HCT116 (cell line): ENCODE results near the gene AGBL1. TPM values are rescaled to one million over a fixed set of nuclear protein-coding genes. Genes with fewer than 3 reads are reported as not detected.

ENCODE experiments used
- ATAC-seq: fragments of 200-7000 bp; cut with Tn5 transposase; 2 replicates; pipeline ENCODE4 v1.9.1; 2020; ENCODE audit warnings: mild to moderate bottlenecking, moderate library complexity
- BruUV-seq: library from RNA; stranded (reverse); fragments of 400-500 nt; replicated peaks from 2 replicates; lab custom pipeline; 2021; lab: Mats Ljungman, UMichigan
- CTCF ChIA-PET: fragments of 300-600 bp; sonication (Branson Sonifier 250); formaldehyde crosslinking; loops from one replicate; lab custom pipeline; 2021; ENCODE audit warnings: antibody characterized with exemption; lab: Charles Lee
- POLR2A ChIA-PET: fragments of 300-600, 350-600 bp; sonication (Branson Sonifier 250); formaldehyde crosslinking; loops from one replicate; lab custom pipeline; 2021; ENCODE audit warnings: antibody characterized with exemption; lab: Charles Lee
- RAD21 ChIA-PET, 2 experiments: fragments of 300-600 bp; sonication (Branson Sonifier 250); formaldehyde crosslinking; loops; one replicate each; lab custom pipeline; 2023; ENCODE audit warnings: low total read pairs in 2 of 2; ENCODE audit not compliant: uncharacterized antibody in 2 of 2, unreplicated experiment in 2 of 2, low non-redundant PET in 1 of 2; lab: Charles Lee
- DNase-seq: peaks from one replicate; pipeline ENCODE4 v3.0.0-alpha.2; 2010; ENCODE audit warnings: low read depth, low spot score
- H2AFZ ChIP-seq: fragments of 200-600 bp; shearing (Covaris generic), sonication (generic); 2 replicates; pipeline ENCODE4 v1.6.1; 2017; ENCODE audit warnings: low read depth, mixed run types, mixed read lengths, antibody characterized with exemption, low read length; ENCODE audit not compliant: poor library complexity, severe bottlenecking
- H3K27ac ChIP-seq: 2 replicates; pipeline ENCODE4 v1.5.1; 2012; ENCODE audit warnings: low read depth, low read length
- H3K27me3 ChIP-seq: fragments of 200-600 bp; sonication (generic); 2 replicates; pipeline ENCODE4 v1.6.1; 2016; ENCODE audit warnings: mixed run types, low read length, mixed read lengths; ENCODE audit not compliant: insufficient read depth
- H3K36me3 ChIP-seq, 2 experiments: fragments of 200-500 bp in 1 of 2; fragments of 200-600 bp in 1 of 2; sonication (Bioruptor generic) in 1 of 2; sonication (generic) in 1 of 2; 2 replicates each; pipeline versions ENCODE4 v1.5.1 to v1.6.1; 2014 to 2016; ENCODE audit warnings: low read length in 2 of 2, inconsistent platforms in 1 of 2, mixed read lengths in 1 of 2, mixed run types in 1 of 2; ENCODE audit not compliant: insufficient read depth in 2 of 2, control insufficient read depth in 1 of 2
- H3K4me1 ChIP-seq, 2 experiments: fragments of 200-600 bp in 1 of 2; sonication (generic) in 1 of 2; 2 replicates each; pipeline versions ENCODE4 v1.5.1 to v1.6.1; 2012 to 2017; ENCODE audit warnings: low read length in 2 of 2, inconsistent platforms in 1 of 2, mild to moderate bottlenecking in 1 of 2, mixed read lengths in 1 of 2, mixed run types in 1 of 2, moderate library complexity in 1 of 2; ENCODE audit not compliant: insufficient read depth in 2 of 2, control insufficient read depth in 1 of 2
- H3K4me2 ChIP-seq: fragments of 200-600 bp; sonication (generic); 2 replicates; pipeline ENCODE4 v1.6.1; 2017; ENCODE audit warnings: mixed run types, low read length, mixed read lengths
- H3K4me3 ChIP-seq, 2 experiments: fragments of 200-600 bp in 1 of 2; sonication (generic) in 1 of 2; replicated peaks in 1 of 2; 2 replicates each; pipeline ENCODE4 v1.5.1; 2011 to 2016; ENCODE audit warnings: low read length in 2 of 2, control low read depth in 1 of 2, low read depth in 1 of 2, mild to moderate bottlenecking in 1 of 2, mixed read lengths in 1 of 2, mixed run types in 1 of 2
- H3K79me2 ChIP-seq: fragments of 200-600 bp; sonication (generic); 2 replicates; pipeline ENCODE4 v1.6.1; 2017; ENCODE audit warnings: mild to moderate bottlenecking, mixed run types, low read length, moderate library complexity, mixed read lengths; ENCODE audit not compliant: insufficient read depth
- H3K9ac ChIP-seq: fragments of 200-600 bp; sonication (generic); 2 replicates; pipeline ENCODE4 v1.6.1; 2016; ENCODE audit warnings: low read length, mixed read lengths
- H3K9me2 ChIP-seq: fragments of 200-600 bp; sonication (generic), shearing (Covaris generic); 2 replicates; pipeline ENCODE4 v1.6.1; 2017; ENCODE audit warnings: mixed run types, mild to moderate bottlenecking, moderate library complexity; ENCODE audit not compliant: insufficient read depth
- H3K9me3 ChIP-seq, 2 experiments: fragments of 200-500 bp in 1 of 2; fragments of 200-600 bp in 1 of 2; sonication (Bioruptor generic) in 1 of 2; sonication (generic) in 1 of 2; 2 replicates each; pipeline ENCODE4 v1.6.1; 2014 to 2017; ENCODE audit warnings: low read length in 2 of 2, mixed read lengths in 2 of 2, inconsistent platforms in 1 of 2, low read depth in 1 of 2, mild to moderate bottlenecking in 1 of 2, mixed run types in 1 of 2, moderate library complexity in 1 of 2; ENCODE audit not compliant: control insufficient read depth in 1 of 2, insufficient read depth in 1 of 2
- H4K20me1 ChIP-seq: fragments of 200-600 bp; sonication (generic), shearing (Covaris generic); 2 replicates; pipeline ENCODE4 v1.6.1; 2017; ENCODE audit warnings: mixed run types, mild to moderate bottlenecking, moderate library complexity; ENCODE audit not compliant: insufficient read depth
- CBX3 ChIP-seq: IDR thresholded peaks from 2 replicates; pipeline ENCODE4 v1.6.1; 2012; ENCODE audit warnings: low read depth
- EGR1 ChIP-seq: IDR thresholded peaks from 2 replicates; pipeline ENCODE4 v1.6.1; 2012; ENCODE audit warnings: low read depth
- EZH2 ChIP-seq: fragments of 200-600 bp; sonication (generic); IDR thresholded peaks from 2 replicates; pipeline ENCODE4 v1.6.1; 2017; ENCODE audit warnings: antibody characterized with exemption, mixed run types
- EZH2phosphoT487 ChIP-seq: fragments of 200-600 bp; IDR thresholded peaks from 2 replicates; pipeline ENCODE4 v1.6.1; 2018; ENCODE audit warnings: antibody characterized with exemption, borderline replicate concordance
- FOSL1 ChIP-seq: IDR thresholded peaks from 2 replicates; pipeline ENCODE4 v1.6.1; 2012; ENCODE audit warnings: low read depth
- POLR2AphosphoS5 ChIP-seq: IDR thresholded peaks from 2 replicates; pipeline ENCODE4 v1.6.1; 2011; ENCODE audit warnings: mild to moderate bottlenecking, low read depth, low read length, moderate library complexity
- SIN3A ChIP-seq: IDR thresholded peaks from 2 replicates; pipeline ENCODE4 v1.6.1; 2012; ENCODE audit warnings: low read depth
- SP1 ChIP-seq: IDR thresholded peaks from 2 replicates; pipeline ENCODE4 v1.6.1; 2012; ENCODE audit warnings: low read depth
- SRF ChIP-seq: IDR thresholded peaks from 2 replicates; pipeline ENCODE4 v1.6.1; 2012; ENCODE audit warnings: low read depth
- TCF7L2 ChIP-seq: IDR thresholded peaks from 2 replicates; pipeline ENCODE4 v1.7.0; 2011; ENCODE audit warnings: borderline replicate concordance, inconsistent platforms; ENCODE audit not compliant: insufficient read depth, insufficient read length; ENCODE audit errors: extremely low read depth
- YY1 ChIP-seq: IDR thresholded peaks from 2 replicates; pipeline ENCODE4 v1.6.1; 2011; ENCODE audit warnings: low read length, low read depth, moderate library complexity, mild to moderate bottlenecking; ENCODE audit not compliant: insufficient replicate concordance; ENCODE audit errors: extremely low read depth
- ZFX ChIP-seq: fragments of 450-650 bp; IDR thresholded peaks from 2 replicates; pipeline ENCODE4 v1.6.1; 2017
- intact Hi-C: fragments of 100-400 bp; cut with micrococcal nuclease; formaldehyde crosslinking; loops from 2 replicates; pipeline ENCODE4 v1.10.0; 2022
- total RNA-seq: library from RNA; stranded (reverse); gene quantifications from one replicate; pipeline ENCODE4 v1.2.1, GENCODE V29; 2021; ENCODE audit not compliant: unreplicated experiment
- TF ChIP-seq, protein P1 (sequence below): IDR thresholded peaks from 2 replicates; pipeline ENCODE4 v1.6.1; 2012
- TF ChIP-seq, protein P2 (sequence below): IDR thresholded peaks from 2 replicates; pipeline ENCODE4 v1.6.1; 2012
- TF ChIP-seq, protein P3 (sequence below): IDR thresholded peaks from 2 replicates; pipeline ENCODE4 v1.6.1; 2011; ENCODE audit warnings: mild to moderate bottlenecking, low read length, moderate library complexity; ENCODE audit not compliant: insufficient replicate concordance; ENCODE audit errors: extremely low read depth
- TF ChIP-seq, protein P4 (sequence below): IDR thresholded peaks from 2 replicates; pipeline ENCODE4 v1.6.1; 2012; ENCODE audit warnings: low read depth

AGBL1 gene
- total RNA-seq, 1 experiment from 2014 or later, result not detected

DNA sequence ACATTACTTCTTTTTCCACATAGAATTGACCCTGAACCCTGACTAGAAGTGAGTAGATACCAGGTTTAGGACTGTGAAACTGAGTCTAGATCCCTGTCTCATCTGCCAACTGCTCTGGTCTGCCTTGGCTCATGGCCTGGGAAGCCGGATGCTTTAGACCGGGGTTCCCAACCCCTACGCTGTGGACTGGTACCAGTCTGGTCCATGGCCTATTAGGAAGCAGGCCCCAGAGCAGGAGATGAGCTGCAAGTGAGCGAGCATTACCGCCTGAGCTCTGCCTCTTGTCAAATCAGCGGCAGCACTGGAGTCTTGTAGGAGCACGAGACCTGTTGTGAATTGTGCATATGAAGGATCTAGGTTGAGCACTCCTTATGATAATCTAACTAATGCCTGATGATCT is 734.2 kb downstream of the AGBL1 start:
- Histone ChIP-seq H3K9me2 (no peaks in the 10 kb centered on the region), H3K27ac (no peak overlapping the region), H3K36me3 (no peaks in the 10 kb centered on the region), H4K20me1 (no peaks in the 10 kb centered on the region), H3K4me2 (no peak overlapping the region)
- CTCF ChIA-PET, result no interaction called here
- intact Hi-C loops, result no loop called here
- TF ChIP-seq EGR1, result no peak
- TF ChIP-seq, all 23 proteins: peak for 0
- no TSS peak for BruUV-seq
- DNase-seq (no peak), ATAC-seq (no peak)
- peaks cover 12 to 35% of the 10 kb centered on the region in 2 experiments; a peak in 2 of 4 replicates for H3K9me3 ChIP-seq
- H3K4me3 ChIP-seq, result no peak overlapping the region
- no peaks in the 10 kb centered on the region for H3K4me1 ChIP-seq
- no peaks in the 10 kb centered on the region for H3K27me3 ChIP-seq
- H2AFZ ChIP-seq, result no peak overlapping the region
- H3K79me2 ChIP-seq, result no peaks in the 10 kb centered on the region
- RAD21 ChIA-PET, result no interaction called here
- no peak overlapping the region for H3K9ac ChIP-seq
- POLR2A ChIA-PET, result no interaction called here

DNA sequence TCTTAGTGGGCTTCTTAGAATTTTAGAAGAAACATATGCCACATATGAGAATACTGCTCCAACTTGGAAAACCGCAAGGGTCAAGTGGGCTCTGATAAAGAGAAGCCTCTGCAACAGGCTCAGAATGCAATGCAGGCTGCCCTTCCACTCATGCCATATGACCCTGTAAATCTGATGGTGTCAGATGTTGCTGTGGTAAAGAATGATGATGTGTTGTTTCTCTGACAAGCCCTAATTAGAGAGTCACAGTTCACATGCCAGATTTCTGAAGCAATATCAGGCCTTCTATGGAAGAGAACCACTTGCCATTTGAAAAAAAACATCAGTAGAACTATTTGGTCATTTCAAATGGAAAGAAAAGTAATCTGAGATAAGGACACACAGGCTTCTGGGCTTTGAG is 749.6 kb downstream of the AGBL1 start:
- Histone ChIP-seq H3K4me2 (no peak overlapping the region), H3K36me3 (no peaks in the 10 kb centered on the region), H3K9me2 (no peaks in the 10 kb centered on the region), H3K4me3 (no peak overlapping the region), H3K9ac (no peak overlapping the region), H3K27me3 (no peaks in the 10 kb centered on the region), H2AFZ (no peak overlapping the region), H3K79me2 (no peaks in the 10 kb centered on the region), H3K27ac (no peak overlapping the region), H3K9me3 (peaks cover 3 to 13% of the 10 kb centered on the region in 2 experiments; a peak in 1 of 4 replicates), H3K4me1 (no peaks in the 10 kb centered on the region), H4K20me1 (no peaks in the 10 kb centered on the region)
- no peak for DNase-seq
- ChIA-PET RAD21 (no interaction called here), POLR2A (no interaction called here), CTCF (no interaction called here)
- no peak for ATAC-seq
- intact Hi-C loops, result no loop called here
- BruUV-seq, result no TSS peak
- TF ChIP-seq, protein P1, sequence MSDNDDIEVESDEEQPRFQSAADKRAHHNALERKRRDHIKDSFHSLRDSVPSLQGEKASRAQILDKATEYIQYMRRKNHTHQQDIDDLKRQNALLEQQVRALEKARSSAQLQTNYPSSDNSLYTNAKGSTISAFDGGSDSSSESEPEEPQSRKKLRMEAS, result no peak
- no peak for TF ChIP-seq SRF
- no peak for TF ChIP-seq FOSL1
- no peak for TF ChIP-seq TCF7L2
- TF ChIP-seq EZH2, result no peak
- TF ChIP-seq, protein P2, sequence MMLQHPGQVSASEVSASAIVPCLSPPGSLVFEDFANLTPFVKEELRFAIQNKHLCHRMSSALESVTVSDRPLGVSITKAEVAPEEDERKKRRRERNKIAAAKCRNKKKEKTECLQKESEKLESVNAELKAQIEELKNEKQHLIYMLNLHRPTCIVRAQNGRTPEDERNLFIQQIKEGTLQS, result no peak
- TF ChIP-seq, protein P3, sequence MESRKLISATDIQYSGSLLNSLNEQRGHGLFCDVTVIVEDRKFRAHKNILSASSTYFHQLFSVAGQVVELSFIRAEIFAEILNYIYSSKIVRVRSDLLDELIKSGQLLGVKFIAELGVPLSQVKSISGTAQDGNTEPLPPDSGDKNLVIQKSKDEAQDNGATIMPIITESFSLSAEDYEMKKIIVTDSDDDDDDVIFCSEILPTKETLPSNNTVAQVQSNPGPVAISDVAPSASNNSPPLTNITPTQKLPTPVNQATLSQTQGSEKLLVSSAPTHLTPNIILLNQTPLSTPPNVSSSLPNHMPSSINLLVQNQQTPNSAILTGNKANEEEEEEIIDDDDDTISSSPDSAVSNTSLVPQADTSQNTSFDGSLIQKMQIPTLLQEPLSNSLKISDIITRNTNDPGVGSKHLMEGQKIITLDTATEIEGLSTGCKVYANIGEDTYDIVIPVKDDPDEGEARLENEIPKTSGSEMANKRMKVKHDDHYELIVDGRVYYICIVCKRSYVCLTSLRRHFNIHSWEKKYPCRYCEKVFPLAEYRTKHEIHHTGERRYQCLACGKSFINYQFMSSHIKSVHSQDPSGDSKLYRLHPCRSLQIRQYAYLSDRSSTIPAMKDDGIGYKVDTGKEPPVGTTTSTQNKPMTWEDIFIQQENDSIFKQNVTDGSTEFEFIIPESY, result no peak
- TF ChIP-seq SP1, result no peak
- no peak for TF ChIP-seq POLR2AphosphoS5
- TF ChIP-seq EGR1, result no peak
- TF ChIP-seq SIN3A, result no peak
- TF ChIP-seq, protein P4, sequence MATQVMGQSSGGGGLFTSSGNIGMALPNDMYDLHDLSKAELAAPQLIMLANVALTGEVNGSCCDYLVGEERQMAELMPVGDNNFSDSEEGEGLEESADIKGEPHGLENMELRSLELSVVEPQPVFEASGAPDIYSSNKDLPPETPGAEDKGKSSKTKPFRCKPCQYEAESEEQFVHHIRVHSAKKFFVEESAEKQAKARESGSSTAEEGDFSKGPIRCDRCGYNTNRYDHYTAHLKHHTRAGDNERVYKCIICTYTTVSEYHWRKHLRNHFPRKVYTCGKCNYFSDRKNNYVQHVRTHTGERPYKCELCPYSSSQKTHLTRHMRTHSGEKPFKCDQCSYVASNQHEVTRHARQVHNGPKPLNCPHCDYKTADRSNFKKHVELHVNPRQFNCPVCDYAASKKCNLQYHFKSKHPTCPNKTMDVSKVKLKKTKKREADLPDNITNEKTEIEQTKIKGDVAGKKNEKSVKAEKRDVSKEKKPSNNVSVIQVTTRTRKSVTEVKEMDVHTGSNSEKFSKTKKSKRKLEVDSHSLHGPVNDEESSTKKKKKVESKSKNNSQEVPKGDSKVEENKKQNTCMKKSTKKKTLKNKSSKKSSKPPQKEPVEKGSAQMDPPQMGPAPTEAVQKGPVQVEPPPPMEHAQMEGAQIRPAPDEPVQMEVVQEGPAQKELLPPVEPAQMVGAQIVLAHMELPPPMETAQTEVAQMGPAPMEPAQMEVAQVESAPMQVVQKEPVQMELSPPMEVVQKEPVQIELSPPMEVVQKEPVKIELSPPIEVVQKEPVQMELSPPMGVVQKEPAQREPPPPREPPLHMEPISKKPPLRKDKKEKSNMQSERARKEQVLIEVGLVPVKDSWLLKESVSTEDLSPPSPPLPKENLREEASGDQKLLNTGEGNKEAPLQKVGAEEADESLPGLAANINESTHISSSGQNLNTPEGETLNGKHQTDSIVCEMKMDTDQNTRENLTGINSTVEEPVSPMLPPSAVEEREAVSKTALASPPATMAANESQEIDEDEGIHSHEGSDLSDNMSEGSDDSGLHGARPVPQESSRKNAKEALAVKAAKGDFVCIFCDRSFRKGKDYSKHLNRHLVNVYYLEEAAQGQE, result no peak
- TF ChIP-seq EZH2phosphoT487, result no peak
- no peak for TF ChIP-seq ZFX
- TF ChIP-seq CBX3, result no peak
- no peak for TF ChIP-seq YY1
